MM.1S (cell line): ENCODE data around the gene SFT2D3.

ENCODE experiments used
- DNase-seq: peaks from one replicate; pipeline ENCODE4 v3.0.0-alpha.2; 2015
- H2AFZ ChIP-seq: fragments of 300-600 bp; sonication (generic); 2 replicates; pipeline ENCODE4 v1.6.0; 2016; ENCODE audit warnings: antibody characterized with exemption, low read length
- H3F3A ChIP-seq: fragments of 300-600 bp; sonication (generic); 2 replicates; pipeline ENCODE4 v1.6.1; 2016; ENCODE audit warnings: mild to moderate bottlenecking, antibody characterized with exemption, low read length, moderate library complexity, mixed read lengths; ENCODE audit not compliant: insufficient read depth
- H3K27ac ChIP-seq: fragments of 300-600 bp; sonication (generic); 2 replicates; pipeline ENCODE4 v1.5.1; 2016; ENCODE audit warnings: mild to moderate bottlenecking, low read length
- H3K27me3 ChIP-seq: fragments of 300-600 bp; sonication (generic); replicated peaks from 2 replicates; pipeline ENCODE4 v1.6.0; 2016; ENCODE audit warnings: low read length; ENCODE audit not compliant: insufficient read depth
- H3K36me3 ChIP-seq: fragments of 300-600 bp; sonication (generic); replicated peaks from 2 replicates; pipeline ENCODE4 v1.6.1; 2016; ENCODE audit warnings: mild to moderate bottlenecking, low read length, mixed read lengths; ENCODE audit not compliant: insufficient read depth
- H3K4me1 ChIP-seq: fragments of 300-600 bp; sonication (generic); 2 replicates; pipeline ENCODE4 v1.6.1; 2016; ENCODE audit warnings: low read length, mixed read lengths
- H3K4me2 ChIP-seq: fragments of 300-600 bp; sonication (generic); 2 replicates; pipeline ENCODE4 v1.6.0; 2016; ENCODE audit warnings: low read depth, low read length
- H3K4me3 ChIP-seq: fragments of 300-600 bp; sonication (generic); 2 replicates; pipeline ENCODE4 v1.5.1; 2016; ENCODE audit warnings: low read length, mixed read lengths
- H3K79me2 ChIP-seq: fragments of 300-600 bp; sonication (generic); 2 replicates; pipeline ENCODE4 v1.6.1; 2016; ENCODE audit warnings: mixed run types, low read length, mixed read lengths
- H3K9ac ChIP-seq: fragments of 300-600 bp; sonication (generic); 2 replicates; pipeline ENCODE4 v1.6.1; 2016; ENCODE audit warnings: low read length, mixed read lengths
- H3K9me2 ChIP-seq: fragments of 300-600 bp; sonication (generic); replicated peaks from 2 replicates; pipeline ENCODE4 v1.6.1; 2016; ENCODE audit warnings: mild to moderate bottlenecking, low read length, mixed read lengths; ENCODE audit not compliant: insufficient read depth
- H3K9me3 ChIP-seq: fragments of 300-600 bp; sonication (generic); replicated peaks from 2 replicates; pipeline ENCODE4 v1.6.1; 2016; ENCODE audit warnings: mild to moderate bottlenecking, low read length, mixed read lengths; ENCODE audit not compliant: insufficient read depth
- H4K20me1 ChIP-seq: fragments of 300-600 bp; sonication (generic); 2 replicates; pipeline ENCODE4 v1.6.1; 2016; ENCODE audit warnings: mild to moderate bottlenecking, low read length, moderate library complexity, mixed read lengths; ENCODE audit not compliant: insufficient read depth
- CTCF ChIP-seq: fragments of 300-600 bp; sonication (generic); IDR thresholded peaks from 2 replicates; pipeline ENCODE4 v1.5.1; 2016; ENCODE audit warnings: antibody characterized with exemption, low read length, mixed read lengths
- EZH2 ChIP-seq: fragments of 300-600 bp; sonication (generic); optimal IDR thresholded peaks from 2 replicates; pipeline ENCODE3; 2017; ENCODE audit warnings: low read depth, mild to moderate bottlenecking, antibody characterized with exemption, low read length, mixed read lengths
- EZH2phosphoT487 ChIP-seq: fragments of 300-600 bp; sonication (generic); IDR thresholded peaks from 2 replicates; pipeline ENCODE4 v1.6.1; 2018; ENCODE audit warnings: antibody characterized with exemption, low read length

SFT2D3 gene

GRCh38 chr2:127658146-127658545 lies 43.2 kb upstream of the SFT2D3 start:
- Histone ChIP-seq H3K9me2 (no peaks in the 10 kb centered on the region), H2AFZ (no peak overlapping the region), H3K9ac (no peak overlapping the region), H3K4me2 (no peak overlapping the region), H3K4me3 (no peak overlapping the region), H3K9me3 (no peaks in the 10 kb centered on the region), H3K36me3 (no peaks in the 10 kb centered on the region), H3K4me1 (no peaks in the 10 kb centered on the region), H3F3A (no peaks in the 10 kb centered on the region), H3K27ac (no peak overlapping the region), H4K20me1 (no peaks in the 10 kb centered on the region), H3K79me2 (no peaks in the 10 kb centered on the region), H3K27me3 (peaks cover 7% of the 10 kb centered on the region; the same call in 1 of the 2 replicates)
- no peak for DNase-seq
- TF ChIP-seq EZH2phosphoT487 (no peak), CTCF (no peak), EZH2 (no peak)

GRCh38 chr2:127658641-127659407 lies 42.5 kb upstream of the SFT2D3 start:
- no peaks in the 10 kb centered on the region for H3K79me2 ChIP-seq
- H4K20me1 ChIP-seq = no peaks in the 10 kb centered on the region
- no peak overlapping the region for H3K27ac ChIP-seq
- no peaks in the 10 kb centered on the region for H3K9me3 ChIP-seq
- peaks cover 5% of the 10 kb centered on the region; the same call in 1 of the 2 replicates for H3K27me3 ChIP-seq
- H3K4me3 ChIP-seq = no peak overlapping the region
- TF ChIP-seq EZH2 = no peak
- TF ChIP-seq CTCF = no peak
- TF ChIP-seq EZH2phosphoT487 = no peak
- no peak overlapping the region for H2AFZ ChIP-seq
- H3K4me2 ChIP-seq = no peak overlapping the region
- H3K36me3 ChIP-seq = no peaks in the 10 kb centered on the region
- no peaks in the 10 kb centered on the region for H3K4me1 ChIP-seq
- no peak overlapping the region for H3K9ac ChIP-seq
- H3K9me2 ChIP-seq = no peaks in the 10 kb centered on the region
- no peaks in the 10 kb centered on the region for H3F3A ChIP-seq
- DNase-seq = no peak

GRCh38 chr2:127659408-127660290 lies 41.6 kb upstream of the SFT2D3 start:
- DNase-seq = no peak

More at GRCh38 chr2:127659408-127660290, 41.6 kb upstream of the SFT2D3 start:
- H3F3A ChIP-seq = no peaks in the 10 kb centered on the region
- peaks cover 5% of the 10 kb centered on the region; the same call in 1 of the 2 replicates for H3K27me3 ChIP-seq
- TF ChIP-seq EZH2phosphoT487 (no peak), CTCF (no peak), EZH2 (no peak)
- H3K4me2 ChIP-seq = no peak overlapping the region
- no peak overlapping the region for H3K9ac ChIP-seq
- no peaks in the 10 kb centered on the region for H3K9me2 ChIP-seq
- no peaks in the 10 kb centered on the region for H3K79me2 ChIP-seq
- no peaks in the 10 kb centered on the region for H3K9me3 ChIP-seq
- H3K4me3 ChIP-seq = no peak overlapping the region
- H3K4me1 ChIP-seq = no peaks in the 10 kb centered on the region
- no peaks in the 10 kb centered on the region for H3K36me3 ChIP-seq
- no peak overlapping the region for H2AFZ ChIP-seq
- no peak overlapping the region for H3K27ac ChIP-seq
- H4K20me1 ChIP-seq = no peaks in the 10 kb centered on the region
